ENCODE measurements around the gene TFAP2A. TPM values are rescaled to one million over a fixed set of nuclear protein-coding genes. Genes with fewer than 3 reads are reported as not detected.

Gene TFAP2A
- polyA plus RNA-seq, 3 donors: not detected

- no peak for DNase-seq
Observed at GRCh38 chr6:10409233-10409721, 5.6 kb downstream of the TFAP2A start.

DNA sequence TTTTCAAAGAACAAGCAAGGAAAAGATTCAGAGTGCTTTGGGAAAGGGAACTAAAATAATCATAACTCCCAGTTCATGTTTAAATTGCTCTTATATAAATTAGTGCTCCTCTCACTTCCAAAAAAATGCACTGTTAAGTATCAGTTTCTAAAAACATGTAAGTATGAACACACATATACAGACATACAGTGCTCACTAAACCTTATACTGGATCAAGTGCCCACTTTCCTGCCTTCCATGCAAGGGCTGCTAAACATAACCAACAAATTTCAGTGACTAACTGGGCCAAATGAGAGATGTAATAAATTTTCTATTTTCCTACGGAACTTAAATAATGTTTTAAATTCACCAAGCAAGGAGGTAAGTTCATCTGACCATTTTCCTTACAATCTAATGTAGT is 6.4 kb downstream of the TFAP2A start:
- no peak overlapping the region for H3K4me2 ChIP-seq (replicated peaks; ENCODE audit: extremely low read depth, low read length, poor library complexity, severe bottlenecking)
- intact Hi-C loops (cut with micrococcal nuclease): no loop called here
- peaks cover 22 to 73% (median 66%) of the 10 kb centered on the region in 7 donors for H3K9me3 Mint-ChIP-seq
- no peaks in the 10 kb centered on the region for H3K79me2 ChIP-seq (ENCODE audit: insufficient read depth, low read length)
- peaks cover 32% of the 10 kb centered on the region for H3K4me1 Mint-ChIP-seq
- peaks cover 87 to 99% (median 95%) of the 10 kb centered on the region in 3 donors for H3K27me3 Mint-ChIP-seq (ENCODE audit: low read depth in 3 of 3)
- peaks cover 28 to 37% of the 10 kb centered on the region in 2 donors for H3K4me1 ChIP-seq (ENCODE audit: control insufficient read depth in 1 of 2, insufficient read depth in 2 of 2, low read length in 2 of 2)
- H4K20me1 ChIP-seq (ENCODE audit: insufficient read depth, low read length): no peaks in the 10 kb centered on the region
- H3K36me3 Mint-ChIP-seq: peaks cover 18 to 27% of the 10 kb centered on the region in 2 donors
- no peak overlapping the region for H3K27ac ChIP-seq (ENCODE audit: low read depth in 1 of 2, low read length in 2 of 2)
- no peak overlapping the region for H2AFZ ChIP-seq (ENCODE audit: insufficient read depth, low read depth, low read length, poor library complexity, severe bottlenecking)
- H3K27me3 ChIP-seq (ENCODE audit: control insufficient read depth in 2 of 2, insufficient read depth in 2 of 2, low read length in 2 of 2): peaks cover 85 to 95% of the 10 kb centered on the region in 2 donors
- H3K4me3 ChIP-seq (replicated peaks in 1 of 3; ENCODE audit: low read depth in 2 of 3, low read length in 3 of 3): no peak overlapping the region
- DNase-seq: no peak
- H3K9ac ChIP-seq (ENCODE audit: insufficient read depth, low read length, poor library complexity, severe bottlenecking): no peak overlapping the region
- H3K27ac Mint-ChIP-seq: no peak overlapping the region
- TF ChIP-seq, protein P1, sequence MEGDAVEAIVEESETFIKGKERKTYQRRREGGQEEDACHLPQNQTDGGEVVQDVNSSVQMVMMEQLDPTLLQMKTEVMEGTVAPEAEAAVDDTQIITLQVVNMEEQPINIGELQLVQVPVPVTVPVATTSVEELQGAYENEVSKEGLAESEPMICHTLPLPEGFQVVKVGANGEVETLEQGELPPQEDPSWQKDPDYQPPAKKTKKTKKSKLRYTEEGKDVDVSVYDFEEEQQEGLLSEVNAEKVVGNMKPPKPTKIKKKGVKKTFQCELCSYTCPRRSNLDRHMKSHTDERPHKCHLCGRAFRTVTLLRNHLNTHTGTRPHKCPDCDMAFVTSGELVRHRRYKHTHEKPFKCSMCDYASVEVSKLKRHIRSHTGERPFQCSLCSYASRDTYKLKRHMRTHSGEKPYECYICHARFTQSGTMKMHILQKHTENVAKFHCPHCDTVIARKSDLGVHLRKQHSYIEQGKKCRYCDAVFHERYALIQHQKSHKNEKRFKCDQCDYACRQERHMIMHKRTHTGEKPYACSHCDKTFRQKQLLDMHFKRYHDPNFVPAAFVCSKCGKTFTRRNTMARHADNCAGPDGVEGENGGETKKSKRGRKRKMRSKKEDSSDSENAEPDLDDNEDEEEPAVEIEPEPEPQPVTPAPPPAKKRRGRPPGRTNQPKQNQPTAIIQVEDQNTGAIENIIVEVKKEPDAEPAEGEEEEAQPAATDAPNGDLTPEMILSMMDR (IDR thresholded peaks at IDR 0.05): no peak
- H3K36me3 ChIP-seq (replicated peaks in 1 of 2; ENCODE audit: control insufficient read depth in 1 of 2, insufficient read depth in 2 of 2, low read length in 2 of 2): no peaks in the 10 kb centered on the region
- peaks cover 33 to 76% of the 10 kb centered on the region in 2 donors for H3K9me3 ChIP-seq (replicated peaks in 1 of 2; ENCODE audit: control insufficient read depth in 1 of 2, insufficient read depth in 1 of 2, low read length in 2 of 2)
- WGBS (ENCODE audit: insufficient coverage): no CpG with 5 or more reads among the region's 1 CpG
- H3K4me3 Mint-ChIP-seq: peak overlapping the region in 1 of 2 donors; percentile 77

More at GRCh38 chr6:10409233-10409721, 5.6 kb downstream of the TFAP2A start:
- H3K9me3 ChIP-seq (replicated peaks in 1 of 2; ENCODE audit: control insufficient read depth in 1 of 2, insufficient read depth in 1 of 2, low read length in 2 of 2): peaks cover 32 to 78% of the 10 kb centered on the region in 2 donors
- Mint-ChIP-seq H3K27ac (no peak overlapping the region), H3K36me3 (peaks cover 23 to 30% of the 10 kb centered on the region in 2 donors), H3K4me3 (peak overlapping the region in 1 of 2 donors; percentile 87), H3K4me1 (peaks cover 35% of the 10 kb centered on the region), H3K9me3 (peaks cover 19 to 74% (median 68%) of the 10 kb centered on the region in 7 donors), H3K27me3 (ENCODE audit: low read depth in 3 of 3) (peaks cover 89 to 100% (median 97%) of the 10 kb centered on the region in 3 donors)
- no peak overlapping the region for H3K4me3 ChIP-seq (replicated peaks in 1 of 3; ENCODE audit: low read depth in 2 of 3, low read length in 3 of 3)
- H3K36me3 ChIP-seq (replicated peaks in 1 of 2; ENCODE audit: control insufficient read depth in 1 of 2, insufficient read depth in 2 of 2, low read length in 2 of 2): no peaks in the 10 kb centered on the region
- intact Hi-C loops (cut with micrococcal nuclease): no loop called here
- no peak overlapping the region for H3K9ac ChIP-seq (ENCODE audit: insufficient read depth, low read length, poor library complexity, severe bottlenecking)
- peaks cover 31 to 35% of the 10 kb centered on the region in 2 donors for H3K4me1 ChIP-seq (ENCODE audit: control insufficient read depth in 1 of 2, insufficient read depth in 2 of 2, low read length in 2 of 2)
- no peak overlapping the region for H3K4me2 ChIP-seq (replicated peaks; ENCODE audit: extremely low read depth, low read length, poor library complexity, severe bottlenecking)
- TF ChIP-seq, protein P1 (IDR thresholded peaks at IDR 0.05): no peak
- no peak overlapping the region for H2AFZ ChIP-seq (ENCODE audit: insufficient read depth, low read depth, low read length, poor library complexity, severe bottlenecking)
- peaks cover 88 to 98% of the 10 kb centered on the region in 2 donors for H3K27me3 ChIP-seq (ENCODE audit: control insufficient read depth in 2 of 2, insufficient read depth in 2 of 2, low read length in 2 of 2)
- no peak overlapping the region for H3K27ac ChIP-seq (ENCODE audit: low read depth in 1 of 2, low read length in 2 of 2)
- H3K79me2 ChIP-seq (ENCODE audit: insufficient read depth, low read length): no peaks in the 10 kb centered on the region
- no peaks in the 10 kb centered on the region for H4K20me1 ChIP-seq (ENCODE audit: insufficient read depth, low read length)
- 0% methylated on average over 5 of the region's 8 CpGs for WGBS (ENCODE audit: insufficient coverage)
